ENCODE measurements around the gene RNF207. TPM values are rescaled to one million over a fixed set of nuclear protein-coding genes. Genes with fewer than 3 reads are reported as not detected.
A peak's percentile ranks its signal among the peaks of the same experiment; 100 is the strongest.

RNF207 gene
- total and polyA plus RNA-seq, 4 donors: 3.3 to 13.7 (median 5.8) TPM

DNA sequence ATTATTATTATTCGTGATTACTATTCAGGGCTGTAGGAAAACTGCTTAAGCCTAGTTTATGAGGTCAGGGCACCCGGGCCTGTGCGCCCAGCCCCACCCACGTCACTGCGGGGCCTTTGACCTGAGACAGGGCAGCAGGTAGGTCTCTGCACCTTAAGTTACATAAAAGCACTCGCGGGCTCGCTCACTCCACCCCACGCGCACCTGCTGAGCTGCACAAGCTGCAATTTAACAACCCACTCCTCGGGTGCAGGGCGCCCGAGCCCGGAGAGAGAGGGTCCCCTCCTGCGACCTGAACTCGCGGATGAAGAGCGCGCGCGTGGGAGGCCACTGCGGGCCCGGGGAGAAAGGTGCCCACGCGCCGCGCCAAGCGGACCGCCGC is 29.4 kb downstream of the RNF207 start:
- Histone ChIP-seq H3K4me1 (ENCODE audit: control insufficient read depth in 4 of 4, insufficient read depth in 4 of 4, low read length in 3 of 4) (peaks cover 0 to 15% (median 8%) of the 10 kb centered on the region in 4 donors), H3K27ac (ENCODE audit: low read depth in 1 of 2, low read length in 2 of 2) (peak overlapping the region in 1 of 2 donors; percentile 47), H3K36me3 (ENCODE audit: control insufficient read depth in 4 of 4, insufficient read depth in 3 of 4, low read depth in 1 of 4, low read length in 3 of 4) (peaks cover 5 to 22% (median 19%) of the 10 kb centered on the region in 4 donors), H3K4me3 (ENCODE audit: low read depth in 1 of 3, low read length in 3 of 3) (peak overlapping the region; percentile 70 to 97 (median 71)), H3K9ac (ENCODE audit: low read depth in 1 of 2, low read length in 2 of 2) (peak overlapping the region; percentile 2 to 64), H3K9me3 (ENCODE audit: control insufficient read depth in 4 of 4, low read length in 3 of 4) (no peaks in the 10 kb centered on the region), H3K27me3 (ENCODE audit: control insufficient read depth in 4 of 4, insufficient read depth in 4 of 4, low read length in 3 of 4) (no peaks in the 10 kb centered on the region)
- WGBS: under 1% methylated on average over 30 of the region's 30 CpGs
- TF ChIP-seq FOXA2 (IDR thresholded peaks at IDR 0.05): no peak
- TF ChIP-seq RXRA (IDR thresholded peaks at IDR 0.05): peak; percentile 53 to 56
- TF ChIP-seq HNF4A (conservative IDR thresholded peaks at IDR 0.05): peak; percentile 33
- DNase-seq (ENCODE audit: low spot score): peak; percentile 60

- no peak for DNase-seq (ENCODE audit: low spot score)
- TF ChIP-seq JUND (IDR thresholded peaks at IDR 0.05): no peak
- no peak for TF ChIP-seq HNF4G (IDR thresholded peaks at IDR 0.05)
- TF ChIP-seq HNF4A (conservative IDR thresholded peaks at IDR 0.05): no peak
- H3K27me3 ChIP-seq (ENCODE audit: control insufficient read depth in 4 of 4, insufficient read depth in 4 of 4, low read length in 3 of 4): peaks cover 0 to 7% (median 6%) of the 10 kb centered on the region in 4 donors
- peaks cover 2 to 9% (median 8%) of the 10 kb centered on the region in 4 donors for H3K36me3 ChIP-seq (ENCODE audit: control insufficient read depth in 4 of 4, insufficient read depth in 3 of 4, low read depth in 1 of 4, low read length in 3 of 4)
- no peak overlapping the region for H3K4me3 ChIP-seq (ENCODE audit: low read depth in 1 of 3, low read length in 3 of 3)
- no peaks in the 10 kb centered on the region for H3K9me3 ChIP-seq (ENCODE audit: control insufficient read depth in 4 of 4, low read length in 3 of 4)
- peaks cover 2 to 15% (median 8%) of the 10 kb centered on the region in 4 donors for H3K4me1 ChIP-seq (ENCODE audit: control insufficient read depth in 4 of 4, insufficient read depth in 4 of 4, low read length in 3 of 4)
- no peak overlapping the region for H3K27ac ChIP-seq (ENCODE audit: low read depth in 1 of 2, low read length in 2 of 2)
- 97% methylated on average over 4 of the region's 4 CpGs for WGBS
- H3K9ac ChIP-seq (ENCODE audit: low read depth in 1 of 2, low read length in 2 of 2): no peak overlapping the region
Measured at GRCh38 chr1:6237093-6237492, 31.2 kb downstream of the RNF207 start.

DNA sequence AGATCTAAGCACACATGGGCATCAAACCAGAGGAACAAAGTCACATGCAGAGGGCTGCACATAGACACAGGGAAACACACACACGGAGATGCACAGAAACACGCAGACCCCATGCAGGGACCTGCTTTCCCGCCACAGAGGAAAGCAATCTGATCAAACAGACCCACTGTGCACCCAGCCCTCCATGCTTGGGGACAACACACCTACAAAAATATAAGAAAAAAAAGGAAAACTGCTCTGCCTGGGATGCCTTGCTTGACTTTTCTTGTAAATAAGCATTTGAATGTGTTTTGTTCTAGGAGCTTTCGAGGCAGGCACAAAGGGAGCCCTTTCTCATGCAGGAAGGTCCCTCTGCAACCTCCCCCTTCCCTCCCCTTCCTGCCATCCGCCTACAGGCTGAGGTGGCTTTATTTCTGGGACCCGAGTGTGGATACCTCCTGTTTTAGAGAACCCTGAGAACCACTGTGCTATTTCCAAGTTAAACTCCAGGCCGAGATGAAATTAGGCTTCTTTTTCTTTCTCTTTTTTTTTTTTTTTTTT is 33.4 kb downstream of the RNF207 start:
- Histone ChIP-seq H3K4me3 (ENCODE audit: low read depth in 1 of 3, low read length in 3 of 3) (no peak overlapping the region), H3K36me3 (ENCODE audit: control insufficient read depth in 4 of 4, insufficient read depth in 3 of 4, low read depth in 1 of 4, low read length in 3 of 4) (no peaks in the 10 kb centered on the region), H3K4me1 (ENCODE audit: control insufficient read depth in 4 of 4, insufficient read depth in 4 of 4, low read length in 3 of 4) (peaks cover 6 to 15% (median 9%) of the 10 kb centered on the region in 4 donors), H3K27me3 (ENCODE audit: control insufficient read depth in 4 of 4, insufficient read depth in 4 of 4, low read length in 3 of 4) (peaks cover 6 to 11% (median 9%) of the 10 kb centered on the region in 4 donors), H3K27ac (ENCODE audit: low read depth in 1 of 2, low read length in 2 of 2) (no peak overlapping the region), H3K9ac (ENCODE audit: low read depth in 1 of 2, low read length in 2 of 2) (no peak overlapping the region), H3K9me3 (ENCODE audit: control insufficient read depth in 4 of 4, low read length in 3 of 4) (no peaks in the 10 kb centered on the region)
- no peak for DNase-seq (ENCODE audit: low spot score)
- 54% methylated on average over 7 of the region's 7 CpGs for WGBS
- TF ChIP-seq ZBTB33 (IDR thresholded peaks at IDR 0.05) (no peak), NR2F2 (IDR thresholded peaks at IDR 0.05) (no peak), RAD21 (IDR thresholded peaks at IDR 0.05) (no peak), HNF4A (conservative IDR thresholded peaks at IDR 0.05) (no peak), FOXA2 (IDR thresholded peaks at IDR 0.05) (no peak), FOXA1 (IDR thresholded peaks at IDR 0.05) (no peak), RXRA (IDR thresholded peaks at IDR 0.05) (no peak), MAX (IDR thresholded peaks at IDR 0.05) (no peak), JUND (IDR thresholded peaks at IDR 0.05) (no peak), EGR1 (IDR thresholded peaks at IDR 0.05; ENCODE audit: low read depth in 2 of 2) (no peak), HNF4G (IDR thresholded peaks at IDR 0.05) (no peak)
- TF ChIP-seq, protein P1, sequence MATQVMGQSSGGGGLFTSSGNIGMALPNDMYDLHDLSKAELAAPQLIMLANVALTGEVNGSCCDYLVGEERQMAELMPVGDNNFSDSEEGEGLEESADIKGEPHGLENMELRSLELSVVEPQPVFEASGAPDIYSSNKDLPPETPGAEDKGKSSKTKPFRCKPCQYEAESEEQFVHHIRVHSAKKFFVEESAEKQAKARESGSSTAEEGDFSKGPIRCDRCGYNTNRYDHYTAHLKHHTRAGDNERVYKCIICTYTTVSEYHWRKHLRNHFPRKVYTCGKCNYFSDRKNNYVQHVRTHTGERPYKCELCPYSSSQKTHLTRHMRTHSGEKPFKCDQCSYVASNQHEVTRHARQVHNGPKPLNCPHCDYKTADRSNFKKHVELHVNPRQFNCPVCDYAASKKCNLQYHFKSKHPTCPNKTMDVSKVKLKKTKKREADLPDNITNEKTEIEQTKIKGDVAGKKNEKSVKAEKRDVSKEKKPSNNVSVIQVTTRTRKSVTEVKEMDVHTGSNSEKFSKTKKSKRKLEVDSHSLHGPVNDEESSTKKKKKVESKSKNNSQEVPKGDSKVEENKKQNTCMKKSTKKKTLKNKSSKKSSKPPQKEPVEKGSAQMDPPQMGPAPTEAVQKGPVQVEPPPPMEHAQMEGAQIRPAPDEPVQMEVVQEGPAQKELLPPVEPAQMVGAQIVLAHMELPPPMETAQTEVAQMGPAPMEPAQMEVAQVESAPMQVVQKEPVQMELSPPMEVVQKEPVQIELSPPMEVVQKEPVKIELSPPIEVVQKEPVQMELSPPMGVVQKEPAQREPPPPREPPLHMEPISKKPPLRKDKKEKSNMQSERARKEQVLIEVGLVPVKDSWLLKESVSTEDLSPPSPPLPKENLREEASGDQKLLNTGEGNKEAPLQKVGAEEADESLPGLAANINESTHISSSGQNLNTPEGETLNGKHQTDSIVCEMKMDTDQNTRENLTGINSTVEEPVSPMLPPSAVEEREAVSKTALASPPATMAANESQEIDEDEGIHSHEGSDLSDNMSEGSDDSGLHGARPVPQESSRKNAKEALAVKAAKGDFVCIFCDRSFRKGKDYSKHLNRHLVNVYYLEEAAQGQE (IDR thresholded peaks at IDR 0.05): no peak
- TF ChIP-seq, protein P2, sequence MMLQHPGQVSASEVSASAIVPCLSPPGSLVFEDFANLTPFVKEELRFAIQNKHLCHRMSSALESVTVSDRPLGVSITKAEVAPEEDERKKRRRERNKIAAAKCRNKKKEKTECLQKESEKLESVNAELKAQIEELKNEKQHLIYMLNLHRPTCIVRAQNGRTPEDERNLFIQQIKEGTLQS (IDR thresholded peaks at IDR 0.05): no peak
